PC-3 (cell line): ENCODE measurements around the gene MAG.

ENCODE experiments used
- CTCF ChIP-seq: fragments of 300-600 bp; sonication (generic); conservative IDR thresholded peaks from 2 replicates; pipeline ENCODE4 v1.5.1; 2017; ENCODE audit warnings: antibody characterized with exemption, low read depth, mild to moderate bottlenecking, low read length
- EZH2 ChIP-seq: fragments of 300-600 bp; sonication (generic); IDR thresholded peaks from one replicate; pipeline ENCODE4 v1.6.1; 2017; ENCODE audit warnings: antibody characterized with exemption, mild to moderate bottlenecking, low read length; ENCODE audit not compliant: unreplicated experiment

GRCh38 chr19:35309481-35310279 lies 17.7 kb downstream of the MAG start:
- no peak for TF ChIP-seq CTCF
- no peak for TF ChIP-seq EZH2
